8988T (cell line): ENCODE measurements around the gene ZNF865.
A peak's percentile ranks its signal among the peaks of the same experiment; 100 is the strongest.

Experiments
- DNase-seq: peaks from one replicate; pipeline ENCODE4 v3.0.0; 2011

The ZNF865 gene

GRCh38 chr19:55626350-55626749, 20.9 kb downstream of the ZNF865 start:
- no peak for DNase-seq

- no peak for DNase-seq
These were observed 27.0 kb downstream of the ZNF865 start for GRCh38 chr19:55632463-55632834.

- DNase-seq = no peak
These were observed 28.4 kb downstream of the ZNF865 start for GRCh38 chr19:55633861-55634260.

- no peak for DNase-seq
These were observed 29.9 kb downstream of the ZNF865 start for GRCh38 chr19:55635334-55635717.

- no peak for DNase-seq
These were observed 30.5 kb downstream of the ZNF865 start for GRCh38 chr19:55635856-55636440.

GRCh38 chr19:55636723-55637122, 31.3 kb downstream of the ZNF865 start:
- DNase-seq = no peak

- DNase-seq = no peak
These were observed 32.1 kb downstream of the ZNF865 start for GRCh38 chr19:55637534-55637933.

GRCh38 chr19:55638864-55639359, 33.5 kb downstream of the ZNF865 start:
- no peak for DNase-seq

GRCh38 chr19:55640043-55640576, 34.7 kb downstream of the ZNF865 start:
- DNase-seq = no peak

GRCh38 chr19:55640577-55641425, 35.4 kb downstream of the ZNF865 start, which contains the start of gene ZNF580:
ZNF580 (plus strand) TSS chr19:55641002; CDS start chr19:55642509, 1,507 bp downstream.
- DNase-seq = no peak

- no peak for DNase-seq
These were observed 36.1 kb downstream of the ZNF865 start for GRCh38 chr19:55641426-55642152.

GRCh38 chr19:55642153-55643002, 36.9 kb downstream of the ZNF865 start:
- no peak for DNase-seq

- DNase-seq = peak; percentile 83
These were observed 37.8 kb downstream of the ZNF865 start, which contains the start of gene ZNF581 for GRCh38 chr19:55643003-55643886. ZNF581 (plus strand) TSS chr19:55643649; CDS start chr19:55644572, 923 bp downstream.

- no peak for DNase-seq
These were observed 38.4 kb downstream of the ZNF865 start for GRCh38 chr19:55643887-55644176.

GRCh38 chr19:55644191-55644833, 38.9 kb downstream of the ZNF865 start:
- no peak for DNase-seq

GRCh38 chr19:55644842-55645511, 39.5 kb downstream of the ZNF865 start:
- no peak for DNase-seq

- DNase-seq = no peak
These were observed 40.0 kb downstream of the ZNF865 start for GRCh38 chr19:55645512-55645881.

- DNase-seq = no peak
These were observed 41.7 kb downstream of the ZNF865 start for GRCh38 chr19:55646889-55647731.
